HG03558 (cell line): Measurements from ENCODE around the gene COQ10A.

Experiments
- ATAC-seq: cut with Tn5 transposase; IDR thresholded peaks from one replicate; pipeline ENCODE4 v1.9.1; 2021; ENCODE audit warnings: moderate number of reproducible peaks; ENCODE audit not compliant: unreplicated experiment; ENCODE audit errors: extremely low read depth

Gene COQ10A

GRCh38 chr12:56266693-56267442 lies at the start of gene COQ10A:
TSS of gene COQ10A (plus strand) at chr12:56266942. CDS start at chr12:56267119, 177 bp downstream.
- ATAC-seq: peak; percentile 75

GRCh38 chr12:56219840-56220239 lies 46.9 kb upstream of the COQ10A start:
- ATAC-seq: no peak

DNA sequence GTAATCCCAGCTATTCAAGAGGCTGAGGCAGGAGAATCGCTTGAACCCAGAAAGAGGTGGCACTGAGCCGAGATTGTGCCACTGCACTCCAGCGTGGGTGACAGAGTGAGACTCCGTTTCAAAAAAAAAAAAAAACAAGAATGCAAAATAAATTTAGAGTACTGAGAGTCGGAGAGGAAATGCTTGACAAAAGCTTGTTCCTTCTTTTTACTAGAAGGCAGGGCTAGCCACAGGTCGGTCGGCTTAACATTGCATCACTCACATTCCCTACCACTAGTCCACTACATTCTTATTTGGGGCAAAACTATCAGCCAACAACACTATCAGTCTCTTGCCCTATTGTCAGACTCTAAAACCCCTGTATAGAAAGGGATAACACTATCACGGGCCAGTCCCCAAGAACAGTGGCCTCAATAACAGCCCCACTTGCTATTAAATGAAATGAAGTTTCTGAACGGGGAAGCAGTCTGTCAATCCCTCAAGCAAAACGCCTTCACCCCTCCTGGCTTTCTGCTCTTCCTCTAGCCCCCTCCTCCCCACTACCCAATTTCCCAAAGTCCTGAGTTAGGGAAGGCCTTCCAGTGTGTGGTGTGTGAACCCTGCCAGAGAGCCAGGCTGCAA lies 46.0 kb upstream of the COQ10A start:
- ATAC-seq: no peak

- no peak for ATAC-seq
These were observed 45.4 kb upstream of the COQ10A start for GRCh38 chr12:56221232-56221756.

DNA sequence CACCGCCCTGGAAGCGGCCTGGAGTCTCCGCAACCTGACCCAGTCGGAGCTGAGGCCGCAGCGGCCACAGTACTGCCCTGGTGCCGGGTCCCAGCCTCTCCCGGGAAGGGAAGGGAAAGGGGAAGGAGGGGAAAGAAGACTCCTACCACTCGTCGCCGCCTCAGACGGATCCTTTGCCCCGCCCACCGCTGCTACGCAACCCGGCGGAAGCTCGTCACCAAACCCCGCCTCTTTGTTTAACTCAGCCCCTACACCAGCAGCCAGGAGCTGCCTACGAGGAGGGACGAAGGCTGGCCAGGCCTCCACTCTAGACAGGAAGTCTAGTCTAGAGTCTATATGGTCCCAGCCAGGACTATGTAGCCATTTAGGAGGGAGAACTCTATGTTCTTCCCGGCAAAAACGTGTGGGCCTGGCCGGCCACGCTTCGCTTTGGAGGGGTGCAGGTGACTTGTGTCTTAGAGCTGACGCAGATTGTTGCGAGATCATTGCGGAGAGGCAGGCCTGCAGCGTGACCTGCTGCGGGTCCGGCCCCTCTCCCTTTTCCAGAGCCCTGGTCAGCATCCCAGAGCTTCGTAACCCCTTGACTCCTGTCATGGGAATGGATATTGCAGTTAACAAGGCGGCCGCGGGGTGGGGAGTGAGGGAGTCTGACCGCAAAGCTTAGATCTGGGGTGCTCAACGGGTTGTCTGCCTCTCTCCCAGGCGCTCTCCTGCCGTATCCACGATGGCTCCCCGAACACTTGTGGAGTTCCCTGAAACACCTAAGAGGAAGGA lies 44.8 kb upstream of the COQ10A start, which contains the start of gene RNF41:
Gene RNF41 (minus strand): TSS at position 166 of the 774 bp plus-strand sequence. CDS start 7,875 bp downstream, outside the sequence.
- peak; percentile 67 for ATAC-seq

- ATAC-seq: no peak
These were observed 44.2 kb upstream of the COQ10A start for GRCh38 chr12:56222531-56222895.

DNA sequence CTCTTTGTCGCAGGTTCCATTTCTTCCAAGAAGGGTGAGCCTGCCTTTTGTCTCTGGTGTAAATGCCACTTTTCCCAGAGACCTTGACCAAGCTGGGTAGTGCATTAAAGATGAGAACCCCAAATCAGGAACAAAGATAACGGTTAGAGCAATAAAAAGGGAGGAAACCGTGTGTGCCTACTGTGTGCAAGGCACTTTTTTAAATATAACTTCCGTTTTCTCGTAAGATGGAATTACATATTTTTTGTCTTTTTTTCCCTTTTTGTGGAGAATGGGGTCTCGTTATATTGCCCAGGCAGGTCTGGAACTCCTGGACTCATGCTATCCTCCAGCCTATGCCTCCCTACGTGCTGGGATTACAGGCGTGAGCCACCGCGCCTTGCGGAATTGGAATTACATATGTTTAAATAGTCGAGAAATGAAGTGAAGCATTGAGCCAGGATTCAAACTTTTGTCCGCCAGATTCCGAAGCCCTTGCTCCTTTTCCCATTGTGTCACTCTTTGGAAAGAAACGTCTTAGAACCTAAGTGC lies 43.1 kb upstream of the COQ10A start:
- no peak for ATAC-seq

DNA sequence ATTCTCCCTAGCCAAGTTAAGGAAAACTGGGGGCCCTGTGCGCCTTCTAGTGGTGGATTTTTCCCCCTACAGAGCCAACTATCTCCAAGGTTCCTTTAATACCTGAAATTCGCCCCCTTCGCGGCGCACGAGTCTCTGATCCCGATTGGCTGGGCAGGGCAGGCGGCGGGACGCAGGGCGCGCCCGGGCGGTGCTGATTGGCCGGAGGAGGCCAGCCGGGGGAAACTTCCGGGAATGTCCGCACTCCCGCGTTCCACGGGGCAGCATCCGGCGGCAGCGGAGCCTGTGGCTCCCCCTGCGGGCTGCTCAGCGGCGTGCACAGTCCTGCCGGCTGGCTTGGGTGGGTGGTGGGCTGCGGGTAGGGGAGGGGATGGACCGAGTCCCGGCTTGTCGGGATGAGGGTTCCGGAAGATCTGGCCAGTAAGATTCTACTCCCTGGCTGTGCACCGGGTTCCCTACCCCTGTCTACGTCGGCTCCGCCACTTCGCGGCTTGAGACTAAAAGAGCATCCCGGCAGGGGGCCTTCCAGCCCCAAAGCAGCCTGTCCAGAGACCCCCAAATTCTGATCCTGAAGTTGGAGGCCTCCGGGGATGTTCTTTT lies 42.5 kb upstream of the COQ10A start, which contains the start of gene NABP2:
Gene NABP2 (plus strand): TSS at position 241 of the 600 bp plus-strand sequence. CDS start 515 bp downstream, outside the sequence.
- ATAC-seq: peak; percentile 53

GRCh38 chr12:56224954-56225353 lies 41.8 kb upstream of the COQ10A start:
- ATAC-seq: no peak

- ATAC-seq: no peak
These were observed 37.7 kb upstream of the COQ10A start for GRCh38 chr12:56229082-56229481.

GRCh38 chr12:56229916-56230431 lies 36.8 kb upstream of the COQ10A start, which contains the start of gene SLC39A5:
TSS of gene SLC39A5 (plus strand) at chr12:56230051. CDS start at chr12:56231275, 1,224 bp downstream.
- no peak for ATAC-seq

- ATAC-seq: no peak
These were observed 36.1 kb upstream of the COQ10A start for GRCh38 chr12:56230432-56231183.

- ATAC-seq: no peak
These were observed 35.6 kb upstream of the COQ10A start for GRCh38 chr12:56231184-56231582.

DNA sequence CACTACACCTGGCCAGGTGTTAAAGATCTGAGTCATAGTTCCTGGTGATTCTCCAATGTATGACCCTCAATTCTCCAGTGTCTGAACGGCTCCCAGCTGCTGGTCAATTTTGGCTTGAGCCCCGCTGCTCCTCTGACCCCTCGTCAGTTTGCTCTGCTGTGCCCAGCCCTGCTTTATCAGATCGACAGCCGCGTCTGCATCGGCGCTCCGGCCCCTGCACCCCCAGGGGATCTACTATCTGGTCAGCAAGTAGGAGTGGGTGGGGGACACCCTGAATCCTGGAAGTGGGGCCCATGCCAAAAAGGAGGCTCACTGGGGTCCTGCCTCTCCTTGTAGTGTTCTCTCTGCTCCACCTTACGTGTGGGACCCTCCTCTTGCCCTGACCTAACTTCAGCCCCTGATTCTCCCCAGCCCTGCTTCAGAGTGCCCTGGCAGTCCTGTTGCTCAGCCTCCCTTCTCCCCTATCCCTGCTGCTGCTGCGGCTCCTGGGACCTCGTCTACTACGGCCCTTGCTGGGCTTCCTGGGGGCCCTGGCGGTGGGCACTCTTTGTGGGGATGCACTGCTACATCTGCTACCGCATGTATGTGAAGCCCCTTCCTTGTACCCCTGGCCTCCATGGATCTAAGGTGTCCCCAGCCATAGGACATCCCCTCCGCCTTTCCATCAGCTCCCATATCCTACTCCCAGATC lies 31.9 kb upstream of the COQ10A start:
- no peak for ATAC-seq

GRCh38 chr12:56236091-56236490 lies 30.7 kb upstream of the COQ10A start:
- no peak for ATAC-seq

GRCh38 chr12:56236985-56237384 lies 29.8 kb upstream of the COQ10A start:
- ATAC-seq: no peak

- ATAC-seq: no peak
These were observed 29.2 kb upstream of the COQ10A start for GRCh38 chr12:56237552-56237951.
